GM10266 (cell line): ENCODE data around the gene TXN2.

Experiments
- DNase-seq: peaks from one replicate; pipeline ENCODE4 v3.0.0; 2012; ENCODE audit errors: extremely low spot score
- CTCF ChIP-seq: IDR thresholded peaks from 2 replicates; pipeline ENCODE4 v1.5.1; 2012; ENCODE audit warnings: mild to moderate bottlenecking, low read depth; ENCODE audit not compliant: control insufficient read depth, insufficient read depth; ENCODE audit errors: missing control alignments

TXN2 gene

GRCh38 chr22:36469094-36469710 lies 12.2 kb downstream of the TXN2 start:
- no peak for DNase-seq
- no peak for TF ChIP-seq CTCF

GRCh38 chr22:36467946-36468345 lies 13.5 kb downstream of the TXN2 start:
- no peak for DNase-seq
- TF ChIP-seq CTCF: no peak

- no peak for TF ChIP-seq CTCF
- no peak for DNase-seq
These were observed 14.2 kb downstream of the TXN2 start for GRCh38 chr22:36467042-36467810.

- no peak for TF ChIP-seq CTCF
- DNase-seq: no peak
These were observed 15.2 kb downstream of the TXN2 start for GRCh38 chr22:36466258-36466657.

- no peak for TF ChIP-seq CTCF
- DNase-seq: no peak
These were observed 16.0 kb downstream of the TXN2 start for GRCh38 chr22:36465232-36466021.

- no peak for DNase-seq
- TF ChIP-seq CTCF: no peak
These were observed 16.7 kb downstream of the TXN2 start for GRCh38 chr22:36464715-36465231.

- DNase-seq: no peak
- TF ChIP-seq CTCF: no peak
These were observed 17.7 kb downstream of the TXN2 start for GRCh38 chr22:36463783-36464184.
